Body of pancreas (tissue), 4 donors: Measurements from ENCODE around the gene TPPP.
"Not testable (repeated sequence)": the region's sequence is repeated elsewhere in the genome, so short reads cannot be mapped to it uniquely, and the experiment has no call there.

Experiments
- CTCF ChIP-seq, 7 experiments: fragments of 450-650 bp in 4 of 7; fragments of 200-600 bp in 3 of 7; sonication (generic) in 3 of 7; IDR thresholded peaks; one replicate each; pipeline ENCODE4 v1.5.1; 2016 to 2019; ENCODE audit warnings: antibody characterized with exemption in 7 of 7
- POLR2A ChIP-seq, 3 donors: fragments of 450-650 bp; IDR thresholded peaks; one replicate each; pipeline ENCODE4 v1.6.1; 2016; ENCODE audit warnings: antibody characterized with exemption in 3 of 3, mild to moderate bottlenecking in 2 of 3

GRCh38 chr5:686936-687335 lies 6.2 kb downstream of the TPPP start:
- TF ChIP-seq CTCF, POLR2A (IDR thresholded peaks at IDR 0.05): not testable (repeated sequence)
